ENCODE results near the gene CAMTA1. TPM values are rescaled to one million over a fixed set of nuclear protein-coding genes. Genes with fewer than 3 reads are reported as not detected.

CAMTA1 gene
- total RNA-seq, 1 experiment from 2014 or later = 69.5 TPM

DNA sequence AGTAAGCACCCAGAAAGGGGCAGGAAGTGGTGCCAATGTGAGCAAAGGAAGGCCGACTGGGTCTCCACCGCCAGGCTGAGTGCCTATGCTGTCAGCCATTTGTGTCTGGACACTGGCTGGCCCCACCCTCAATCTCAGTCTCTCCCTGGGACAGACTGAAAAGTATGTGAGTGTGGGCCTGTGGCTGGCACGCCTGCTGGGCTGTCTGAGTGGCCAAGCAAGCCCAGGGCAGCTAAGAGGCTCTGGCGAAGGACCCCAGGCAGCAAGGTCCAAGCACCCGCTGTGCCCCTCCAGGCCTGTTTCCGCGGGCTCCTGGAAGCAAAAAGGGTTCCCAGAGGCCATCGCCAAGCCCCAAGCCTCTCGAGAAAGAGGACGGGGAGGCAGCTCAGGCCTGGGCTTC lies 892.6 kb downstream of the CAMTA1 start (continued):
- TF ChIP-seq, protein P1, sequence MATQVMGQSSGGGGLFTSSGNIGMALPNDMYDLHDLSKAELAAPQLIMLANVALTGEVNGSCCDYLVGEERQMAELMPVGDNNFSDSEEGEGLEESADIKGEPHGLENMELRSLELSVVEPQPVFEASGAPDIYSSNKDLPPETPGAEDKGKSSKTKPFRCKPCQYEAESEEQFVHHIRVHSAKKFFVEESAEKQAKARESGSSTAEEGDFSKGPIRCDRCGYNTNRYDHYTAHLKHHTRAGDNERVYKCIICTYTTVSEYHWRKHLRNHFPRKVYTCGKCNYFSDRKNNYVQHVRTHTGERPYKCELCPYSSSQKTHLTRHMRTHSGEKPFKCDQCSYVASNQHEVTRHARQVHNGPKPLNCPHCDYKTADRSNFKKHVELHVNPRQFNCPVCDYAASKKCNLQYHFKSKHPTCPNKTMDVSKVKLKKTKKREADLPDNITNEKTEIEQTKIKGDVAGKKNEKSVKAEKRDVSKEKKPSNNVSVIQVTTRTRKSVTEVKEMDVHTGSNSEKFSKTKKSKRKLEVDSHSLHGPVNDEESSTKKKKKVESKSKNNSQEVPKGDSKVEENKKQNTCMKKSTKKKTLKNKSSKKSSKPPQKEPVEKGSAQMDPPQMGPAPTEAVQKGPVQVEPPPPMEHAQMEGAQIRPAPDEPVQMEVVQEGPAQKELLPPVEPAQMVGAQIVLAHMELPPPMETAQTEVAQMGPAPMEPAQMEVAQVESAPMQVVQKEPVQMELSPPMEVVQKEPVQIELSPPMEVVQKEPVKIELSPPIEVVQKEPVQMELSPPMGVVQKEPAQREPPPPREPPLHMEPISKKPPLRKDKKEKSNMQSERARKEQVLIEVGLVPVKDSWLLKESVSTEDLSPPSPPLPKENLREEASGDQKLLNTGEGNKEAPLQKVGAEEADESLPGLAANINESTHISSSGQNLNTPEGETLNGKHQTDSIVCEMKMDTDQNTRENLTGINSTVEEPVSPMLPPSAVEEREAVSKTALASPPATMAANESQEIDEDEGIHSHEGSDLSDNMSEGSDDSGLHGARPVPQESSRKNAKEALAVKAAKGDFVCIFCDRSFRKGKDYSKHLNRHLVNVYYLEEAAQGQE (IDR thresholded peaks at IDR 0.05; ENCODE audit: low read depth) = no peak
- TF ChIP-seq SIN3A (IDR thresholded peaks at IDR 0.05; ENCODE audit: low read depth) = no peak
- TF ChIP-seq, protein P2, sequence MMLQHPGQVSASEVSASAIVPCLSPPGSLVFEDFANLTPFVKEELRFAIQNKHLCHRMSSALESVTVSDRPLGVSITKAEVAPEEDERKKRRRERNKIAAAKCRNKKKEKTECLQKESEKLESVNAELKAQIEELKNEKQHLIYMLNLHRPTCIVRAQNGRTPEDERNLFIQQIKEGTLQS (IDR thresholded peaks at IDR 0.05) = no peak
- TF ChIP-seq, protein P3, sequence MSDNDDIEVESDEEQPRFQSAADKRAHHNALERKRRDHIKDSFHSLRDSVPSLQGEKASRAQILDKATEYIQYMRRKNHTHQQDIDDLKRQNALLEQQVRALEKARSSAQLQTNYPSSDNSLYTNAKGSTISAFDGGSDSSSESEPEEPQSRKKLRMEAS (IDR thresholded peaks at IDR 0.05) = no peak

DNA sequence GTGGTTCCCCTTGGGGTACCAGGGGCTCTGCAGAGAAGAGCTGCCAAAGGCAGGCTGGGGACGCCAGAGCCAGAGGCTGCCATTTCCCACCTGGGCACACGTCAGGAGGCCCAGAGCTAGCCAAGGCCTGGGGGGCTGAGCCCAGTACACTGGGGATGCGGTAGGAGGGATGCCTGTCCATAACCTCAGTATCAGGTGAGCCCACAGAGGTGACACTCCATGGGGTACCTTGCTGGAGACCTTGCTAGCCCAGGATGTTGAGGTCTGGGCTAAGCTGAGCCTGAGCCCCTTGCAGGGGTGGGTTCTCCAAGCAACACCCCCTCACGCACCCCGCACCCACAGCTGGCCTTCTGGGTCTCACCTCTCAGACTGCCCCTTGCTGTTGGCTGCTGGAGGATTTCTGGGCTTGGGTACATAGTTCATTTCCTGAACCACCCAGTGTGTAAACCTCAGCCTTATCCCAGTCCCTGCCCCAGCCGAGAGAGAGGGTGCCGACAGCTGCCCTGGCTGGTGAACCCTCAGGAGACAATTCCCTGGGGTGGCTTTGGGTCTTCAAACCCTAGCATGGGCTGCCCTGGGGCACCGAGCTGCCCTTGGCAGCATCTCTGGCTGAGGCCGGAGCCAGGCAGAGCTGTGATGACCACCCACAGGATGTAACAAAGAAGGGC lies 893.4 kb downstream of the CAMTA1 start:
- ChIA-PET RAD21 (ENCODE audit: low non-redundant PET in 1 of 2, low total read pairs in 2 of 2, uncharacterized antibody in 2 of 2, unreplicated experiment in 2 of 2) (no interaction called here), CTCF (interaction anchor here (1.0 to 1.8 kb wide), 2 partner anchors 9 to 11 kb away, joined by 3 to 6 read pairs; no protein-coding TSS in a partner anchor), POLR2A (no interaction called here)
- intact Hi-C loops (cut with micrococcal nuclease) = no loop called here
- BruUV-seq (replicated peaks) = no TSS peak
- Histone ChIP-seq H3K9me2 (ENCODE audit: insufficient read depth) (no peaks in the 10 kb centered on the region), H4K20me1 (ENCODE audit: insufficient read depth) (no peaks in the 10 kb centered on the region), H3K27me3 (ENCODE audit: insufficient read depth, low read length) (no peaks in the 10 kb centered on the region), H3K4me2 (ENCODE audit: low read length) (no peak overlapping the region), H3K36me3 (ENCODE audit: control insufficient read depth in 1 of 2, insufficient read depth in 2 of 2, low read length in 2 of 2) (no peaks in the 10 kb centered on the region), H2AFZ (ENCODE audit: low read depth, low read length, poor library complexity, severe bottlenecking) (no peak overlapping the region), H3K27ac (ENCODE audit: low read depth, low read length) (no peak overlapping the region), H3K9ac (ENCODE audit: low read length) (no peak overlapping the region), H3K4me1 (ENCODE audit: control insufficient read depth in 1 of 2, insufficient read depth in 2 of 2, low read length in 2 of 2) (peaks cover 0 to 7% of the 10 kb centered on the region in 2 experiments; a peak in 1 of 4 replicates), H3K9me3 (ENCODE audit: control insufficient read depth in 1 of 2, insufficient read depth in 1 of 2, low read depth in 1 of 2, low read length in 2 of 2) (no peaks in the 10 kb centered on the region), H3K4me3 (replicated peaks in 1 of 2; ENCODE audit: low read depth in 1 of 2, low read length in 2 of 2) (no peak overlapping the region), H3K79me2 (ENCODE audit: insufficient read depth, low read length) (no peaks in the 10 kb centered on the region)
- ATAC-seq (no peak), DNase-seq (ENCODE audit: low read depth, low spot score) (no peak)
- TF ChIP-seq RAD21 (IDR thresholded peaks at IDR 0.05; ENCODE audit: low read depth) (no peak), ZNF274 (IDR thresholded peaks at IDR 0.05; ENCODE audit: low read depth, low read length) (no peak), TCF7L2 (IDR thresholded peaks at IDR 0.05; ENCODE audit: borderline replicate concordance, extremely low read depth, insufficient read depth, insufficient read length) (no peak), CBX3 (IDR thresholded peaks at IDR 0.05; ENCODE audit: low read depth) (no peak)
- TF ChIP-seq, protein P2 (IDR thresholded peaks at IDR 0.05) = no peak

Measured in HCT116 (cell line).